H1 (cell line): ENCODE measurements around the gene BAZ2B. TPM values are rescaled to one million over a fixed set of nuclear protein-coding genes. Genes with fewer than 3 reads are reported as not detected.

Experiments used
- CTCF ChIA-PET: fragments of 300-600 bp; sonication (Branson Sonifier 250); formaldehyde crosslinking; loops from one replicate; lab custom pipeline; 2021; ENCODE audit not compliant: partially characterized antibody; lab: Charles Lee
- POLR2A ChIA-PET: fragments of 300-600 bp; sonication (Branson Sonifier 250); formaldehyde crosslinking; loops from one replicate; lab custom pipeline; 2021; ENCODE audit warnings: inconsistent platforms; ENCODE audit not compliant: partially characterized antibody; lab: Charles Lee
- DNase-seq, 2 experiments: peaks; one replicate each; pipeline versions ENCODE4 v3.0.0 to v3.0.0-alpha.2; 2010 to 2022; ENCODE audit warnings: low spot score in 2 of 2, low read depth in 1 of 2, mixed read lengths in 1 of 2
- FAIRE-seq: peaks from 2 replicates; lab custom pipeline; 2011; peaks lifted over from hg19 to GRCh38; lab: Jason Lieb, UNC
- H2AFZ ChIP-seq: 2 replicates; pipeline ENCODE4 v1.8.1; 2012; ENCODE audit warnings: low read length, inconsistent platforms
- H2AK5ac ChIP-seq: 2 replicates; pipeline ENCODE4 v1.6.1; 2013; ENCODE audit warnings: low read depth, low read length
- H2BK120ac ChIP-seq: replicated peaks from 2 replicates; pipeline ENCODE3; 2013; ENCODE audit warnings: low read depth, low read length, inconsistent platforms
- H2BK12ac ChIP-seq: 2 replicates; pipeline ENCODE4 v1.6.1; 2013; ENCODE audit warnings: low read depth, low read length
- H2BK15ac ChIP-seq: 2 replicates; pipeline ENCODE4 v1.6.1; 2013; ENCODE audit warnings: low read length
- H2BK20ac ChIP-seq: 2 replicates; pipeline ENCODE4 v1.6.1; 2013; ENCODE audit warnings: low read length
- H2BK5ac ChIP-seq: 2 replicates; pipeline ENCODE4 v1.6.1; 2013; ENCODE audit warnings: low read depth, low read length
- H3K14ac ChIP-seq: 2 replicates; pipeline ENCODE4 v1.6.1; 2013; ENCODE audit warnings: inconsistent platforms; ENCODE audit not compliant: insufficient read length
- H3K18ac ChIP-seq: 2 replicates; pipeline ENCODE4 v1.6.1; 2013; ENCODE audit warnings: low read length; ENCODE audit errors: extremely low read depth
- H3K23ac ChIP-seq: 2 replicates; pipeline ENCODE4 v1.6.1; 2013; ENCODE audit warnings: inconsistent platforms; ENCODE audit not compliant: insufficient read length
- H3K23me2 ChIP-seq: 2 replicates; pipeline ENCODE4 v1.6.1; 2013; ENCODE audit warnings: low read depth, low read length
- H3K27ac ChIP-seq: 2 replicates; pipeline ENCODE4 v1.6.1; 2011; ENCODE audit warnings: low read depth, low read length, inconsistent platforms
- H3K27me3 ChIP-seq, 4 experiments: replicated peaks in 1 of 4; 1 replicate in 1 of 4; 2 replicates in 3 of 4; pipeline versions ENCODE4 v1.6.1 to v1.8.1; 2011 to 2013; ENCODE audit warnings: low read length in 3 of 4, mild to moderate bottlenecking in 3 of 4, inconsistent platforms in 2 of 4, mixed read lengths in 2 of 4, moderate library complexity in 1 of 4; ENCODE audit not compliant: control insufficient read depth in 3 of 4, insufficient read depth in 3 of 4; ENCODE audit errors: extremely low read depth in 1 of 4
- H3K36me3 ChIP-seq, 4 experiments: 2 replicates each; pipeline versions ENCODE4 v1.6.1 to v1.8.1; 2011 to 2013; ENCODE audit warnings: mild to moderate bottlenecking in 4 of 4, low read length in 3 of 4, moderate library complexity in 2 of 4, control low read depth in 1 of 4, inconsistent platforms in 1 of 4; ENCODE audit not compliant: insufficient read depth in 4 of 4, control insufficient read depth in 2 of 4
- H3K4ac ChIP-seq: replicated peaks from 2 replicates; pipeline ENCODE3; 2013; ENCODE audit warnings: low read length, low read depth, mixed read lengths, inconsistent platforms; ENCODE audit not compliant: insufficient read length
- H3K4me1 ChIP-seq, 4 experiments: replicated peaks in 1 of 4; 1 replicate in 1 of 4; 2 replicates in 3 of 4; pipeline versions ENCODE4 v1.6.1 to v1.8.1; 2011 to 2013; ENCODE audit warnings: low read length in 3 of 4, inconsistent platforms in 2 of 4, mixed read lengths in 1 of 4; ENCODE audit not compliant: insufficient read depth in 4 of 4, control insufficient read depth in 3 of 4
- H3K4me2 ChIP-seq, 2 experiments: 2 replicates each; pipeline versions ENCODE4 v1.6.1 to v1.8.1; 2011 to 2013; ENCODE audit warnings: low read depth in 2 of 2, low read length in 2 of 2, control low read depth in 1 of 2, inconsistent platforms in 1 of 2, mild to moderate bottlenecking in 1 of 2; ENCODE audit not compliant: insufficient read depth in 1 of 2
- H3K4me3 ChIP-seq, 4 experiments: fragments of 200-600, 300-600 bp in 1 of 4; sonication (generic), shearing (Covaris generic), sonication (Bioruptor Twin) in 1 of 4; 2 replicates each; pipeline versions ENCODE4 v1.5.1 to v1.8.1; 2011 to 2016; ENCODE audit warnings: low read length in 4 of 4, low read depth in 3 of 4, control low read depth in 2 of 4, inconsistent platforms in 2 of 4, mild to moderate bottlenecking in 2 of 4, mixed read lengths in 1 of 4, moderate library complexity in 1 of 4; ENCODE audit not compliant: insufficient read depth in 2 of 4; ENCODE audit errors: extremely low read depth in 1 of 4
- H3K56ac ChIP-seq: replicated peaks from 2 replicates; pipeline ENCODE3; 2013; ENCODE audit warnings: low read depth, mild to moderate bottlenecking, mixed read lengths, low read length, inconsistent platforms; ENCODE audit not compliant: insufficient read length
- H3K79me1 ChIP-seq: 2 replicates; pipeline ENCODE4 v1.6.1; 2013; ENCODE audit warnings: low read depth, low read length, control low read depth
- H3K79me2 ChIP-seq, 2 experiments: 2 replicates each; pipeline versions ENCODE4 v1.6.1 to v1.8.1; 2012 to 2013; ENCODE audit warnings: low read length in 2 of 2, mild to moderate bottlenecking in 2 of 2, inconsistent platforms in 1 of 2; ENCODE audit not compliant: insufficient read depth in 2 of 2, control insufficient read depth in 1 of 2
- H3K9ac ChIP-seq, 4 experiments: replicated peaks in 1 of 4; 1 replicate in 1 of 4; 2 replicates in 3 of 4; pipeline versions ENCODE4 v1.6.1 to v1.8.1; 2011 to 2013; ENCODE audit warnings: low read depth in 3 of 4, low read length in 3 of 4, control low read depth in 2 of 4, mild to moderate bottlenecking in 2 of 4, moderate library complexity in 2 of 4, inconsistent platforms in 1 of 4; ENCODE audit errors: extremely low read depth in 1 of 4
- H3K9me3 ChIP-seq, 2 experiments: 2 replicates each; pipeline versions ENCODE4 v1.6.1 to v1.8.1; 2012 to 2013; ENCODE audit warnings: mild to moderate bottlenecking in 2 of 2, moderate library complexity in 2 of 2, control low read depth in 1 of 2, inconsistent platforms in 1 of 2, low read depth in 1 of 2, low read length in 1 of 2, mixed read lengths in 1 of 2; ENCODE audit not compliant: insufficient read depth in 2 of 2
- H4K20me1 ChIP-seq, 2 experiments: replicated peaks in 1 of 2; 2 replicates each; pipeline versions ENCODE3 to v1.8.1; 2011 to 2013; ENCODE audit warnings: inconsistent platforms in 2 of 2, low read length in 2 of 2, mild to moderate bottlenecking in 1 of 2; ENCODE audit not compliant: insufficient read depth in 2 of 2, control insufficient read depth in 1 of 2
- H4K5ac ChIP-seq: 2 replicates; pipeline ENCODE4 v1.6.1; 2013; ENCODE audit warnings: low read length, low read depth, mixed read lengths, inconsistent platforms; ENCODE audit not compliant: insufficient read length
- H4K8ac ChIP-seq: 2 replicates; pipeline ENCODE4 v1.8.0; 2013; ENCODE audit warnings: mild to moderate bottlenecking, moderate library complexity, low read length, inconsistent platforms; ENCODE audit not compliant: insufficient read depth; ENCODE audit errors: extremely low read depth
- H4K91ac ChIP-seq: replicated peaks from 2 replicates; pipeline ENCODE3; 2013; ENCODE audit warnings: low read length, mixed read lengths, inconsistent platforms; ENCODE audit not compliant: insufficient read length
- BCL11A ChIP-seq, 2 experiments: IDR thresholded peaks; one replicate each; pipeline ENCODE4 v1.6.1; 2011; ENCODE audit warnings: low read depth in 2 of 2, low read length in 2 of 2, mild to moderate bottlenecking in 2 of 2
- CEBPB ChIP-seq: IDR thresholded peaks from 2 replicates; pipeline ENCODE4 v1.6.1; 2012; ENCODE audit warnings: low read depth, low read length
- CTCF ChIP-seq, 3 experiments: IDR thresholded peaks; 1 replicate in 2 of 3; 2 replicates in 1 of 3; pipeline versions ENCODE4 v1.5.1 to v1.6.1; 2011; ENCODE audit warnings: low read length in 3 of 3, mild to moderate bottlenecking in 3 of 3, inconsistent platforms in 2 of 3, low read depth in 1 of 3, moderate library complexity in 1 of 3; ENCODE audit not compliant: insufficient read depth in 1 of 3; ENCODE audit errors: control extremely low read depth in 1 of 3
- E2F6 ChIP-seq: IDR thresholded peaks from 2 replicates; pipeline ENCODE4 v1.6.1; 2012; ENCODE audit warnings: inconsistent platforms
- WGBS, 2 experiments: shearing (Covaris generic) in 1 of 2; methylation state at CpG; one replicate each; pipeline versions ENCODE4 v1.1.6 to v1.1.7; 2013 to 2015; ENCODE audit warnings: low lambda C conversion rate in 2 of 2, mixed read lengths in 2 of 2, inconsistent platforms in 1 of 2, low coverage in 1 of 2, missing lambda C conversion rate in 1 of 2; ENCODE audit not compliant: insufficient replicate concordance in 2 of 2, insufficient coverage in 1 of 2, insufficient read length in 1 of 2; ENCODE audit errors: extremely low coverage in 1 of 2, missing lambda C conversion rate in 1 of 2; 5-methylcytosine and 5-hydroxymethylcytosine counted together
- polyA plus RNA-seq, 7 experiments: library from polyadenylated mRNA; depleted of rRNA in 3 of 7; stranded (reverse) in 5 of 7; unstranded in 2 of 7; fragments of >200 nt in 5 of 7; fragments of 200-250 nt in 2 of 7; gene quantifications; 1 replicate in 5 of 7; 2 replicates in 1 of 7; 4 replicates in 1 of 7; pipeline versions ENCODE4 v1.2.1 to v1.2.3, GENCODE V29; 2011 to 2013; ENCODE audit warnings: missing spikeins in 2 of 7, mixed read lengths in 2 of 7
- total RNA-seq: library from RNA; stranded (reverse); fragmentation: NEBNext Ultra II Directional; extraction: Animal tissue kit (Norgen Biotek cat#: 25700); gene quantifications from 2 replicates; pipeline ENCODE4 v1.2.1, GENCODE V29; 2021
- TF ChIP-seq, protein P1 (sequence below): IDR thresholded peaks from 2 replicates; pipeline ENCODE4 v1.6.1; 2011; ENCODE audit warnings: low read depth, mild to moderate bottlenecking, low read length; ENCODE audit not compliant: insufficient read depth

BAZ2B gene
- total and polyA plus RNA-seq, 2 of the 8 experiments (the other 6 are each of a cell fraction or from before 2014, with no cell fraction given), result 15.2 to 46.3 TPM

DNA sequence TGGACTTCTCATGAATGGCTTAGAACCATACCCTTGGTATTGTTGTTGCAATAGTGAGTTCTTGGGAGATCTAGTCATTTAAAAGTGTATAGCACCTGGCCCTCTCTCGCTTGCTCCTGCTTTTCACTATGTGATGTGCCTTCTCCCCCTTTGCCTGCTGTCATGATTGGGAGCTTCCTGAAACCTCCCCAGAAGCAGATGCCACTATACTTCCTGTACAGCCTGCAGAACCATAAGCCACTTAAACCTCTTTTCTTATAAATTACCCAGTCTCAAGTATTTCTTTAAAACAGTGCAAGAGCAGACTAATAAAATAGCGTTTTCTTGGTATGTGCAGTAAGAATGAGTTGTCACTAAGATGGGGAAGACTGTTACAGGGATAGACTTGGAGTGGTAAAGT is 31.6 kb downstream of the BAZ2B start:
- Histone ChIP-seq H4K91ac (no peak overlapping the region), H3K79me2 (peaks cover 0 to 57% of the 10 kb centered on the region in 2 experiments; a peak in 2 of 4 replicates), H2BK15ac (no peak overlapping the region), H3K23me2 (no peaks in the 10 kb centered on the region), H3K79me1 (no peaks in the 10 kb centered on the region), H2BK5ac (no peak overlapping the region), H3K36me3 (peaks cover 0 to 9% (median 3%) of the 10 kb centered on the region in 4 experiments; a peak in 3 of 8 replicates), H3K14ac (no peak overlapping the region), H3K56ac (no peak overlapping the region), H3K27me3 (no peaks in the 10 kb centered on the region), H2BK12ac (no peak overlapping the region), H4K20me1 (peaks cover 0 to 3% of the 10 kb centered on the region in 2 experiments), H3K4me2 (no peak overlapping the region), H2AK5ac (no peak overlapping the region), H4K5ac (no peak overlapping the region), H2BK120ac (no peak overlapping the region), H3K9me3 (no peaks in the 10 kb centered on the region), H3K18ac (no peak overlapping the region), H3K4ac (no peak overlapping the region), H3K4me3 (no peak overlapping the region), H2BK20ac (no peak overlapping the region), H3K9ac (no peak overlapping the region), H2AFZ (no peak overlapping the region), H3K4me1 (peaks cover 0 to 2% (median 0%) of the 10 kb centered on the region in 4 experiments; a peak in 1 of 7 replicates), H3K23ac (no peak overlapping the region), H4K8ac (no peak overlapping the region), H3K27ac (no peak overlapping the region)
- peak; percentile 28 for FAIRE-seq
- no peak for DNase-seq
- ChIA-PET CTCF (no interaction called here), POLR2A (interaction anchor here (0.9 to 1.0 kb wide), 2 partner anchors 8 to 10 kb away, joined by 3 to 4 read pairs; no protein-coding TSS in a partner anchor)
- WGBS, 2 experiments, result 90% methylated on average over 2 of the region's 2 CpGs; no CpG with 5 or more reads in 1 of the 2 experiments
- no peak for TF ChIP-seq E2F6
- no peak for TF ChIP-seq BCL11A (IDR thresholded peaks at IDR 0.05; ENCODE audit: low read depth in 2 of 2, low read length in 2 of 2)
- TF ChIP-seq, protein P1, sequence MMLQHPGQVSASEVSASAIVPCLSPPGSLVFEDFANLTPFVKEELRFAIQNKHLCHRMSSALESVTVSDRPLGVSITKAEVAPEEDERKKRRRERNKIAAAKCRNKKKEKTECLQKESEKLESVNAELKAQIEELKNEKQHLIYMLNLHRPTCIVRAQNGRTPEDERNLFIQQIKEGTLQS, result no peak
- no peak for TF ChIP-seq CTCF (IDR thresholded peaks at IDR 0.05; ENCODE audit: control extremely low read depth in 1 of 3, insufficient read depth in 1 of 3, low read depth in 1 of 3, low read length in 3 of 3)
- TF ChIP-seq CEBPB, result no peak
